NCI-H1092 treated with DMSO at 0.1 percent for 48 hours (cell line): Measurements from ENCODE around the gene TMEM169.
"Not testable (repeated sequence)": the region's sequence is repeated elsewhere in the genome, so short reads cannot be mapped to it uniquely, and the experiment has no call there.

Source experiments
- DNase-seq: peaks from one replicate; lab custom pipeline; 2025; lab: John Stamatoyannopoulos, UW

Gene TMEM169

GRCh38 chr2:216131175-216131926 lies 49.6 kb downstream of the TMEM169 start:
- no peak for DNase-seq

- DNase-seq = no peak
Measured at GRCh38 chr2:216132585-216132984, 50.9 kb downstream of the TMEM169 start.

- DNase-seq = no peak
Measured at GRCh38 chr2:216133397-216133796, 51.7 kb downstream of the TMEM169 start.

- no peak for DNase-seq
Measured at GRCh38 chr2:216134958-216135541, 53.3 kb downstream of the TMEM169 start.

- DNase-seq = no peak
Measured at GRCh38 chr2:216139884-216140283, 58.2 kb downstream of the TMEM169 start.

GRCh38 chr2:216141516-216141915 lies 59.8 kb downstream of the TMEM169 start:
- DNase-seq = not testable (repeated sequence)

GRCh38 chr2:216142540-216142939 lies 60.8 kb downstream of the TMEM169 start:
- DNase-seq = no peak

GRCh38 chr2:216144372-216144771 lies 62.7 kb downstream of the TMEM169 start:
- no peak for DNase-seq

- DNase-seq = no peak
Measured at GRCh38 chr2:216144857-216145256, 63.1 kb downstream of the TMEM169 start.

- DNase-seq = no peak
Measured at GRCh38 chr2:216146573-216146972, 64.9 kb downstream of the TMEM169 start.

- DNase-seq = no peak
Measured at GRCh38 chr2:216147172-216148131, 65.7 kb downstream of the TMEM169 start.

GRCh38 chr2:216148983-216149382 lies 67.3 kb downstream of the TMEM169 start:
- no peak for DNase-seq

GRCh38 chr2:216149741-216150140 lies 68.0 kb downstream of the TMEM169 start:
- no peak for DNase-seq

GRCh38 chr2:216151313-216152025 lies 69.8 kb downstream of the TMEM169 start:
- DNase-seq = no peak
